ENCODE measurements around the gene PPARA. TPM values are rescaled to one million over a fixed set of nuclear protein-coding genes. Genes with fewer than 3 reads are reported as not detected.

PPARA gene
- polyA plus RNA-seq, 1 donor from 2014 or later = 7.1 TPM

- peak overlapping the region; percentile 78 to 95 (median 79) for H3K27ac Mint-ChIP-seq
- peaks cover 4% of the 10 kb centered on the region for H3K36me3 Mint-ChIP-seq
- no peaks in the 10 kb centered on the region for H3K27me3 Mint-ChIP-seq
- H3K4me3 Mint-ChIP-seq = peak overlapping the region; percentile 69 to 90 (median 81)
- peaks cover 15 to 38% (median 31%) of the 10 kb centered on the region in 3 donors for H3K4me1 Mint-ChIP-seq
- no peaks in the 10 kb centered on the region for H3K9me3 Mint-ChIP-seq
Observed at GRCh38 chr22:46287873-46288751, 137.8 kb downstream of the PPARA start.

- Mint-ChIP-seq H3K27ac (peak overlapping the region in 2 of 3 donors; percentile 79 to 95), H3K27me3 (no peaks in the 10 kb centered on the region), H3K9me3 (no peaks in the 10 kb centered on the region), H3K36me3 (peaks cover 4% of the 10 kb centered on the region), H3K4me1 (peaks cover 15 to 43% (median 35%) of the 10 kb centered on the region in 3 donors), H3K4me3 (peak overlapping the region in 2 of 4 donors; percentile 69 to 90)
Observed at GRCh38 chr22:46288846-46289243, 138.5 kb downstream of the PPARA start.

GRCh38 chr22:46289244-46289891, 139.0 kb downstream of the PPARA start:
- Mint-ChIP-seq H3K36me3 (peaks cover 4% of the 10 kb centered on the region), H3K4me3 (peak overlapping the region in 2 of 4 donors; percentile 27 to 49), H3K27ac (no peak overlapping the region), H3K4me1 (peaks cover 15 to 42% (median 36%) of the 10 kb centered on the region in 3 donors), H3K9me3 (no peaks in the 10 kb centered on the region), H3K27me3 (no peaks in the 10 kb centered on the region)

- peaks cover 20 to 47% (median 40%) of the 10 kb centered on the region in 3 donors for H3K4me1 Mint-ChIP-seq
Observed at GRCh38 chr22:46290121-46290842, 140.0 kb downstream of the PPARA start.

GRCh38 chr22:46290843-46291785, 140.8 kb downstream of the PPARA start:
- H3K27ac Mint-ChIP-seq = no peak overlapping the region
- H3K36me3 Mint-ChIP-seq = peaks cover 5% of the 10 kb centered on the region
- no peaks in the 10 kb centered on the region for H3K9me3 Mint-ChIP-seq
- peak overlapping the region in 1 of 4 donors; percentile 45 for H3K4me3 Mint-ChIP-seq
- H3K27me3 Mint-ChIP-seq = no peaks in the 10 kb centered on the region
- peaks cover 21 to 53% (median 42%) of the 10 kb centered on the region in 3 donors for H3K4me1 Mint-ChIP-seq

More at GRCh38 chr22:46290121-46290842, 140.0 kb downstream of the PPARA start:
- peak overlapping the region in 1 of 4 donors; percentile 45 for H3K4me3 Mint-ChIP-seq
- H3K27me3 Mint-ChIP-seq = no peaks in the 10 kb centered on the region
- peak overlapping the region in 1 of 3 donors; percentile 59 for H3K27ac Mint-ChIP-seq
- H3K9me3 Mint-ChIP-seq = no peaks in the 10 kb centered on the region
- peaks cover 4% of the 10 kb centered on the region for H3K36me3 Mint-ChIP-seq

GRCh38 chr22:46292173-46292572, 141.8 kb downstream of the PPARA start:
- Mint-ChIP-seq H3K4me3 (no peak overlapping the region), H3K27me3 (no peaks in the 10 kb centered on the region), H3K27ac (peak overlapping the region in 1 of 3 donors; percentile 73), H3K4me1 (peaks cover 25 to 54% (median 41%) of the 10 kb centered on the region in 3 donors), H3K9me3 (no peaks in the 10 kb centered on the region), H3K36me3 (peaks cover 9% of the 10 kb centered on the region)

- H3K36me3 Mint-ChIP-seq = peaks cover 9% of the 10 kb centered on the region
- peaks cover 19 to 52% (median 41%) of the 10 kb centered on the region in 3 donors for H3K4me1 Mint-ChIP-seq
- H3K27me3 Mint-ChIP-seq = peaks cover 2% of the 10 kb centered on the region
- H3K4me3 Mint-ChIP-seq = peak overlapping the region in 1 of 4 donors; percentile 19
- no peaks in the 10 kb centered on the region for H3K9me3 Mint-ChIP-seq
- H3K27ac Mint-ChIP-seq = peak overlapping the region; percentile 53 to 86 (median 73)
Observed at GRCh38 chr22:46292732-46293131, 142.4 kb downstream of the PPARA start.

Other genes with a start within 250 kb of the PPARA start
- not detected for gene WNT7B, start 173.4 kb upstream of the PPARA start, polyA plus RNA-seq
- gene CDPF1, start 99.8 kb downstream of the PPARA start, polyA plus RNA-seq = 13.2 TPM
- gene PKDREJ, start 112.8 kb downstream of the PPARA start, polyA plus RNA-seq = not detected
- gene TTC38, start 117.5 kb downstream of the PPARA start, polyA plus RNA-seq = 7.8 TPM
- gene GTSE1, start 146.3 kb downstream of the PPARA start, polyA plus RNA-seq = not detected
- 22.1 TPM for gene TRMU, start 185.2 kb downstream of the PPARA start, polyA plus RNA-seq

Data from IgD-negative memory B cell (primary cell).